ENCODE results near the gene DUSP6. TPM values are rescaled to one million over a fixed set of nuclear protein-coding genes. Genes with fewer than 3 reads are reported as not detected.

The DUSP6 gene
- total and polyA plus RNA-seq, 2 of the 13 experiments (the other 11 are each of a cell fraction or from before 2014, with no cell fraction given), result 40.9 to 161 TPM

DNA sequence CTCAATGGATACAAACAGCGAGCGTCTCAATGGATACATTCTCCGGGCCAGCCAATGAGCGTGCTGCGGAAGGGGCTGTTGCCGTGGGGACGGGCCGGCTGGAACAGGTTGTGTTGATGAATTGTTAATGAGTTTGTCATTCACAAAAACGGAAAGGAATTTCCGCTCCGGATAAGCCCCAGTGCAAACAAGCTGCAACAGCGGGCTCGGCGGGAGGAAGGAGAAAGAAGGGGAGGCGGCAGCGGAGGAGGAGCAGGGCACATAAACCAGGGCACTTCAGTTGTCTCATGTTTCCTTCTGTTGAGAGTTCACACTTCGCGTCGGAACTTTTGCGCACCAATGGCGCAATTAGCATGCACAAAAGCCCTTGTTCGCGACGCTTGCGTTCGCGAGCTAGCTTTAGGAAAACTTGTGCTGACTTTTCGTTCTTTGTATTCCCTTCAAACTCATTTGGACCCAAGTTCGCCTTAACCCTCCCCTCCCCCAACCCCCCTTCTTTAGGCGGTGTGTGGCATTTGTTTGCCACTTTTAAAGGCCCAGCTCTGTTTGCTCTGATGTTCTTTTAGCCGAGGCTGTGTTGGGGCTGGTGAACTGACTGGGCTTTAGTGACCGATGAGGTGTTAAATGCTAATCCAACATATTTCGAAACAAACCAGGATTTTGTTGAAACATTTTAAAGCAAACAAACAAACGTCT is at the start of gene DUSP6 (continued):
- TF ChIP-seq ZXDC (CRISPR knock-in tag; IDR thresholded peaks at IDR 0.05) (peak; percentile 80; the same call in 1 of the 2 replicates), PHF5A (CRISPR knock-in tag; IDR thresholded peaks at IDR 0.05; ENCODE audit: low read depth, unreplicated experiment) (peak; percentile 44), ZFP41 (CRISPR knock-in tag; IDR thresholded peaks at IDR 0.05; ENCODE audit: borderline replicate concordance) (no peak), ZNF572 (CRISPR knock-in tag; IDR thresholded peaks at IDR 0.05) (no peak), SAFB2 (CRISPR knock-in tag; IDR thresholded peaks at IDR 0.05; ENCODE audit: borderline replicate concordance, low read depth) (no peak), KMT2A (CRISPR knock-in tag; IDR thresholded peaks at IDR 0.05) (no peak), TP53 (CRISPR knock-in tag; conservative IDR thresholded peaks at IDR 0.05) (peak; percentile 79; the same call in 1 of the 2 replicates), ZNF878 (CRISPR knock-in tag; IDR thresholded peaks at IDR 0.05) (peak; percentile 79; the same call in 1 of the 2 replicates), MZF1 (CRISPR knock-in tag; IDR thresholded peaks at IDR 0.05; ENCODE audit: borderline replicate concordance) (no peak), ZNF430 (CRISPR knock-in tag; IDR thresholded peaks at IDR 0.05) (no peak), MEIS2 (CRISPR knock-in tag; IDR thresholded peaks at IDR 0.05) (peak; percentile 92), ZNF660 (CRISPR knock-in tag; IDR thresholded peaks at IDR 0.05; ENCODE audit: borderline replicate concordance, low read depth) (no peak)
- TF ChIP-seq, protein P1, sequence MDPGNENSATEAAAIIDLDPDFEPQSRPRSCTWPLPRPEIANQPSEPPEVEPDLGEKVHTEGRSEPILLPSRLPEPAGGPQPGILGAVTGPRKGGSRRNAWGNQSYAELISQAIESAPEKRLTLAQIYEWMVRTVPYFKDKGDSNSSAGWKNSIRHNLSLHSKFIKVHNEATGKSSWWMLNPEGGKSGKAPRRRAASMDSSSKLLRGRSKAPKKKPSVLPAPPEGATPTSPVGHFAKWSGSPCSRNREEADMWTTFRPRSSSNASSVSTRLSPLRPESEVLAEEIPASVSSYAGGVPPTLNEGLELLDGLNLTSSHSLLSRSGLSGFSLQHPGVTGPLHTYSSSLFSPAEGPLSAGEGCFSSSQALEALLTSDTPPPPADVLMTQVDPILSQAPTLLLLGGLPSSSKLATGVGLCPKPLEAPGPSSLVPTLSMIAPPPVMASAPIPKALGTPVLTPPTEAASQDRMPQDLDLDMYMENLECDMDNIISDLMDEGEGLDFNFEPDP (CRISPR knock-in tag; conservative IDR thresholded peaks at IDR 0.05), result no peak
- TF ChIP-seq, protein P2, sequence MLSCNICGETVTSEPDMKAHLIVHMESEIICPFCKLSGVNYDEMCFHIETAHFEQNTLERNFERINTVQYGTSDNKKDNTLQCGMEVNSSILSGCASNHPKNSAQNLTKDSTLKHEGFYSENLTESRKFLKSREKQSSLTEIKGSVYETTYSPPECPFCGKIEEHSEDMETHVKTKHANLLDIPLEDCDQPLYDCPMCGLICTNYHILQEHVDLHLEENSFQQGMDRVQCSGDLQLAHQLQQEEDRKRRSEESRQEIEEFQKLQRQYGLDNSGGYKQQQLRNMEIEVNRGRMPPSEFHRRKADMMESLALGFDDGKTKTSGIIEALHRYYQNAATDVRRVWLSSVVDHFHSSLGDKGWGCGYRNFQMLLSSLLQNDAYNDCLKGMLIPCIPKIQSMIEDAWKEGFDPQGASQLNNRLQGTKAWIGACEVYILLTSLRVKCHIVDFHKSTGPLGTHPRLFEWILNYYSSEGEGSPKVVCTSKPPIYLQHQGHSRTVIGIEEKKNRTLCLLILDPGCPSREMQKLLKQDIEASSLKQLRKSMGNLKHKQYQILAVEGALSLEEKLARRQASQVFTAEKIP (CRISPR knock-in tag; IDR thresholded peaks at IDR 0.05; ENCODE audit: borderline replicate concordance), result no peak
- TF ChIP-seq, protein P3, sequence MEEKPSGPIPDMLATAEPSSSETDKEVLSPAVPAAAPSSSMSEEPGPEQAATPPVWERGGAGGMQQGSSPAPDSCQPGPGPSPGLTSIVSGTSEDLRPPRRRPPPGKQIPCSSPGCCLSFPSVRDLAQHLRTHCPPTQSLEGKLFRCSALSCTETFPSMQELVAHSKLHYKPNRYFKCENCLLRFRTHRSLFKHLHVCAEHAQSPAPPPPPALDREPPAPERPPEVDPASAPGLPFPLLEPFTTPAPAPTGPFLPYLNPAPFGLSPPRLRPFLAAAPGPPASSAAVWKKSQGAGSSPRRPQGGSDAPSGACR (CRISPR knock-in tag; IDR thresholded peaks at IDR 0.05), result peak; percentile 33; the same call in 1 of the 2 replicates
- TF ChIP-seq, protein P4, sequence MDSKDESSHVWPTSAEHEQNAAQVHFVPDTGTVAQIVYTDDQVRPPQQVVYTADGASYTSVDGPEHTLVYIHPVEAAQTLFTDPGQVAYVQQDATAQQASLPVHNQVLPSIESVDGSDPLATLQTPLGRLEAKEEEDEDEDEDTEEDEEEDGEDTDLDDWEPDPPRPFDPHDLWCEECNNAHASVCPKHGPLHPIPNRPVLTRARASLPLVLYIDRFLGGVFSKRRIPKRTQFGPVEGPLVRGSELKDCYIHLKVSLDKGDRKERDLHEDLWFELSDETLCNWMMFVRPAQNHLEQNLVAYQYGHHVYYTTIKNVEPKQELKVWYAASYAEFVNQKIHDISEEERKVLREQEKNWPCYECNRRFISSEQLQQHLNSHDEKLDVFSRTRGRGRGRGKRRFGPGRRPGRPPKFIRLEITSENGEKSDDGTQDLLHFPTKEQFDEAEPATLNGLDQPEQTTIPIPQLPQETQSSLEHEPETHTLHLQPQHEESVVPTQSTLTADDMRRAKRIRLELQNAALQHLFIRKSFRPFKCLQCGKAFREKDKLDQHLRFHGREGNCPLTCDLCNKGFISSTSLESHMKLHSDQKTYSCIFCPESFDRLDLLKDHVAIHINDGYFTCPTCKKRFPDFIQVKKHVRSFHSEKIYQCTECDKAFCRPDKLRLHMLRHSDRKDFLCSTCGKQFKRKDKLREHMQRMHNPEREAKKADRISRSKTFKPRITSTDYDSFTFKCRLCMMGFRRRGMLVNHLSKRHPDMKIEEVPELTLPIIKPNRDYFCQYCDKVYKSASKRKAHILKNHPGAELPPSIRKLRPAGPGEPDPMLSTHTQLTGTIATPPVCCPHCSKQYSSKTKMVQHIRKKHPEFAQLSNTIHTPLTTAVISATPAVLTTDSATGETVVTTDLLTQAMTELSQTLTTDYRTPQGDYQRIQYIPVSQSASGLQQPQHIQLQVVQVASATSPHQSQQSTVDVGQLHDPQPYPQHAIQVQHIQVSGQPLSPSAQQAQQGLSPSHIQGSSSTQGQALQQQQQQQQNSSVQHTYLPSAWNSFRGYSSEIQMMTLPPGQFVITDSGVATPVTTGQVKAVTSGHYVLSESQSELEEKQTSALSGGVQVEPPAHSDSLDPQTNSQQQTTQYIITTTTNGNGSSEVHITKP (CRISPR knock-in tag; IDR thresholded peaks at IDR 0.05; ENCODE audit: low read depth), result peak; percentile 75
